Muscle of arm (tissue), 14 donors: ENCODE results near the gene TIMM21. TPM values are rescaled to one million over a fixed set of nuclear protein-coding genes. Genes with fewer than 3 reads are reported as not detected.
A peak's percentile ranks its signal among the peaks of the same experiment; 100 is the strongest.

ENCODE experiments used
- DNase-seq: peaks from one replicate; pipeline ENCODE4 v3.0.0-alpha.2; 2013
- long read RNA-seq, 11 donors: transcript quantifications; one replicate each; lab custom pipeline, GENCODE V29; 2026
- polyA plus RNA-seq, 12 donors: library from polyadenylated mRNA; unstranded; fragments of 120-200 nt; gene quantifications; one replicate each; pipeline ENCODE4 v1.2.1, GENCODE V29; 2013; ENCODE audit not compliant: insufficient read length in 12 of 12

Gene TIMM21
- polyA plus RNA-seq, result 10 to 100 TPM in 11 of 12 donors, not detected in 1; 11.7 to 53.9 (median 49.7) TPM
- long read RNA-seq, donor 1, transcript TIMM21-201 (6 exons, 3,095 nt), result major isoform, 12 of 15 reads
- long read RNA-seq, donor 1, partial matches to known transcripts, result 0 of 15 reads
- long read RNA-seq, donor 1, other reads (novel, unspliced or antisense), result 0 of 15 reads
- long read RNA-seq, donor 2, transcript TIMM21-201 (6 exons, 3,095 nt), result major isoform, 18 of 25 reads
- long read RNA-seq, donor 2, partial matches to known transcripts, result 5 of 25 reads
- long read RNA-seq, donor 2, other reads (novel, unspliced or antisense), result 0 of 25 reads
- long read RNA-seq, donor 3, transcript TIMM21-201 (6 exons, 3,095 nt), result major isoform, 7 of 11 reads
- long read RNA-seq, donor 3, partial matches to known transcripts, result 0 of 11 reads
- long read RNA-seq, donor 3, other reads (novel, unspliced or antisense), result 0 of 11 reads
- long read RNA-seq, donor 4, partial matches to known transcripts, result 0 of 5 reads
- long read RNA-seq, donor 4, other reads (novel, unspliced or antisense), result 0 of 5 reads
- long read RNA-seq, donor 5, transcript TIMM21-201 (6 exons, 3,095 nt), result major isoform, 23 of 27 reads
- long read RNA-seq, donor 5, partial matches to known transcripts, result 0 of 27 reads
- long read RNA-seq, donor 5, other reads (novel, unspliced or antisense), result 0 of 27 reads
- long read RNA-seq, donor 6, transcript TIMM21-201 (6 exons, 3,095 nt), result major isoform, 8 of 10 reads
- long read RNA-seq, donor 6, partial matches to known transcripts, result 0 of 10 reads
- long read RNA-seq, donor 6, other reads (novel, unspliced or antisense), result 0 of 10 reads
- long read RNA-seq, donor 7, partial matches to known transcripts, result 0 of 6 reads
- long read RNA-seq, donor 7, other reads (novel, unspliced or antisense), result 0 of 6 reads
- long read RNA-seq, donor 8, transcript TIMM21-201 (6 exons, 3,095 nt), result major isoform, 18 of 21 reads
- long read RNA-seq, donor 8, partial matches to known transcripts, result 0 of 21 reads
- long read RNA-seq, donor 8, other reads (novel, unspliced or antisense), result 0 of 21 reads
- long read RNA-seq, donor 9, transcript TIMM21-201 (6 exons, 3,095 nt), result major isoform, 10 of 14 reads
- long read RNA-seq, donor 9, partial matches to known transcripts, result 0 of 14 reads
- long read RNA-seq, donor 9, other reads (novel, unspliced or antisense), result 0 of 14 reads
- long read RNA-seq, donor 10, transcript TIMM21-201 (6 exons, 3,095 nt), result major isoform, 17 of 25 reads
- long read RNA-seq, donor 10, partial matches to known transcripts, result 5 of 25 reads
- long read RNA-seq, donor 10, other reads (novel, unspliced or antisense), result 0 of 25 reads
- long read RNA-seq, donor 11, transcript TIMM21-201 (6 exons, 3,095 nt), result major isoform, 12 of 16 reads
- long read RNA-seq, donor 11, partial matches to known transcripts, result 0 of 16 reads
- long read RNA-seq, donor 11, other reads (novel, unspliced or antisense), result 0 of 16 reads

DNA sequence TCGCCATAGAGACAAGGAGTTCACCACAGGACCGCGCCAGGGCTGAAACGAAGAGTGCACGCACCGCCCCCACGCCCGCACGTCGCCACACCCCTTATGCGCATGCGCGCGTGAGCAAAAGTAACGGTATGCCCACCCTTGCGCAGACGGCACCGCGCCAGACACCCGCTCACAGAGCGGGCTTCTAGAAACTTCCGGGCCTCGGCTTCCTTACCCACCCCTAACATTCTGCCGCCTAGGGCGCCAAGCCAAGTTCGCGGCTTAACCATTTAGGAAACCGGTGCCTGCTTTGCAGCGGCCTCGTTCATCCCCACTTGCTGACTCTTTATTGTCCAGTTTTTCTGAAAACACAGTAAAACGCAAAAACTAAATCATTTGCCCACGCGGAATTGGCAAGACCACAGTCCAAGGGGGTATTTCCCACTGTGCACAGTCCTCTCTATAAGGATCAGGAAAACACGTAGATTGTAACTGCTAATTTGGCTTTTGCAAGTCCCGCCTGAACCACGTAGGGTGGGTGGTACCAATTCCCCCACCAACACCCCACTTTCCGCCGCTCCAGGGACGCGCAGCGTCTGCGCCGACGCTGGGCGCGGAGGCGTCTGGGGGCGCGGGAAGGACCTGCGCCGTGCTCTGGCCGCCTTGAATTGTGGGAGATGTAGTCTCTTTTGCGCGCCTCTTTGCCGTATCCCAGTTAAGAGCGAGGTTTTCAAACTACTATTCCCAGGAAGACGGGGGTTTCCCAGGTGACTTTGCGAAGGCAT, at the start of gene TIMM21, which contains the start of gene FBXO15:
Gene TIMM21 (plus strand): TSS at position 745 of the 764 bp plus-strand sequence. CDS start 286 bp downstream, outside the sequence.
Gene FBXO15 (minus strand): TSS at position 56 of the 764 bp plus-strand sequence. CDS start 49 bp downstream, at position 7.
- DNase-seq, result peak; percentile 98

- DNase-seq, result no peak
These were observed 39.9 kb upstream of the TIMM21 start for GRCh38 chr18:74108460-74108859.

- no peak for DNase-seq
These were observed 38.2 kb upstream of the TIMM21 start for GRCh38 chr18:74110149-74110548.

DNA sequence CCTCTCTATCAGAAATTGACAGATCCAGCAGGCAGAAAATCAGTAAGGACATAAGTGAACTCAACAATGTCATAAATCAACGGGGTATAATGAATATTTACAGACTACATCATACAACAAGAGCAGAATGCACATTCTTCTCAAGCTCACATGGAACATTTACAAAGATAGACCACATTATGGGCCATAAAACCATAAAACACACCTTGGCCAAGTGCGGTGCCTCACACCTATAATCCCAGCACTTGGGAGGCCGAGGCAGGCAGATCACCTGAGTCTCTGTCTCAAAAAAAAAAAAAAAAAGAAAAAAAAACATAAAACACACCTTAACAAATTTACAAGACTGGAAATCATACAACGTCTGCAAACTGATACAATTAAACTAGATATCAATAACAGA, 37.3 kb upstream of the TIMM21 start:
- no peak for DNase-seq

DNA sequence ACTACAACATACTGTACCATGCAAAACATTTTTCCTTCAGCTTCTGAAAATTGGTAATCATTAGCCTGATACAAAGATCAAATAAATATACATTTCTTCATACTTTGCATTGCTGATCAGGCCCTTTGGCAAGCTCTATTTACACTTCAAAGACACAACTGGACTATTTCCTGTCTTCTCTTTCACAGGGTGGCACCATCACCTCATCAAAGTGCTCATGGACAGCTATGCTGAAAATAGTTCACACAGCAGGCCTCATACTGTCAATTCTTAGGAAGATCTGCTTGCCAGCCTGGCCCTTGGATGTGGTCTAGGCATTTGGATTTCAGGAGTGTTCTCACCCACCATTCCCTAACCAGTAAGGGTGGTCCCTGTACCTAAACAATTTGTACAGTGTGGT, 34.6 kb upstream of the TIMM21 start:
- no peak for DNase-seq

DNA sequence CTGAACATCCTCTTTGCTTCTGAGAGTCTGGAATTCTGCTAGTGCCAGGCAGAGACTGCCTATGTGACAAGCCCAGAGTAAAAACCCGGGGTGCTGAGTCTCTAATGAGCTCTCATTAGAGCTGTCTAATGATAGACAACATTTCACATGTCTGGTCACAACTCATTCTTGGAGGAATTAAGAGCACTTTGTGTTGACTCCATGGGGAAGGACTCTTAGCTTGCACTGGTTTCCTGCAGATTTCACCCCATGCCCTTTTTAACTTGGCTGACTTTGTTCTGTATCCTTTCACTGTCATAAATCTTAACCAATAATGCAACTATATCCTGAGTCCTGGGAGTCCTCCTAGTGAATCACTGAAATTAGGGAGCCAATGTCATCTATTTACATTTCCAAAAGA, 34.2 kb upstream of the TIMM21 start:
- no peak for DNase-seq

GRCh38 chr18:74115046-74115445, 33.3 kb upstream of the TIMM21 start:
- no peak for DNase-seq

DNA sequence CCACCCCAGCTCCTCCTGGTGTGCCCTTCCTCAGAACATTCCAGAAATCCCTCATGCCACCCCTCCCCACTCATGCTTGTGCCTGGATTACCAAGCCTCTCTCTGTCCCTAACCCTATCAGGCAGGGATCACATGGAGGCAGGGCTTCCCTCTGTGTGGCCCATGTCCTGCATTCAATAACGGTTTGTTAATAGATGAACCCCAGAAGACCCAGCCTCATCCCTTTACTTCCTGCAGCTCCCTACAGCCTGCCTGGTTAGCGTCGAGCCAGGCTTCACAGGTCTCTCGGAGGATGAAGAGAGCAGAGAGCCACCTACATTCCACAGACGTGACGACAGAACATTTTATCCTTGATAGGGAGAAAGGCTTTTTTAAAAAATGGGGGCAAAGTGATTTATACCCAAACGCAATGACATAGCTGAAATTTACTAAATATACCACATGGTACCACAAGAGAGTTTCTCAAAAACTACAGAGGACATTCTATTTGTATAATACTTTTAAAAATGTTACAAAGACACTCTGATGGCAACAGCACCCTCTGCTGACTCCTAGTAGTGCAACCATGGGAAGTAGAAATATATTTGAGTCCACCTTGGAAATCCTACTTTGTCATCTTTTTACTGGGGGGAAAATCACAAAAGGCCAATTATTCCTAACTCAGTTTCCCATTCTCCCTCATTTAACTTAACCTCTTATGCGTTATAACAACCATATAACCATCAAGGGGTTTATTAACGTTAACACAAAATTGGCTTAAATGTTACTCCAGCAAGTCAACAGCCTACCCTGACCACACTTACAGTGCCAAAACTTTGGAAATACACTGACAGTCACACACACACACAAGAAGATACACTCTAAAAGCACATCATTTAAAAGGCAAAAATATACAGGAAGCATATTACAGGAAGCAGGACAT, 31.4 kb upstream of the TIMM21 start:
- DNase-seq, result peak; percentile 4

DNA sequence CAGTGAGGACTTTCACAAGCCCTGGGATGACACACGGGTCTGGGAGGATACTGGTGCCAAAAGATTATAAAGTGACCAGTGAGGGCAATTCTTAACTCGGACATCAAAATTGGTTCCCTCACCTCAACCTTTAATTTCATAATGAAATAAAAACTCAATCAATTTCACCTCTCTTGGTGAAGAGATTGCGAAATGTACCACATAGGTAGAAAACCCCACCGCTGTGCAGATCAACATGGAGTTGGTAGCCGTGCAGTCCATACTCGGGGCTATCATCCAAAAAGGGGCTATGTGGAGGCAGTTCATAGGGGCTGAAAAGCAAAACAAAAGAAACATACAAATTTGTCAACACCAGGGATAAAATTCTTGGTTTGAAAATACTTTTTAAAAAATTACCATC, 25.1 kb upstream of the TIMM21 start:
- no peak for DNase-seq

DNA sequence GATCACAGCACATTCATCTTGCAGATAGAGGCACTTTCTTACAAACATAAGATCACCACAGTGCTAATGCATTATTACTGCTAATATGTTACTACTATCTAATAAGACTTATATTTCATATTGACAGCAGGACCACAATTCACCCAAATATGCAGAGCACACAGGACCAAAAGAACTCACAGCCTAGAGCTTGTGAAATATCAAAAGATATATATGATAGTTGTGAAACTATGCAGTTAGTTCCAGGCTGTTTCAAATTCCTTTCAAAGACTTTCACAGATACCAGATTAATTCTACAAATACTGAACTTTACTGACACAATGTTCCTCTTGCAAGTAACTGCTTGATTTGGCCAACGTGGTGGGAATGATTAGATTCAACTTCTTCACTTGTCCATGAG, 23.7 kb upstream of the TIMM21 start:
- DNase-seq, result no peak

DNA sequence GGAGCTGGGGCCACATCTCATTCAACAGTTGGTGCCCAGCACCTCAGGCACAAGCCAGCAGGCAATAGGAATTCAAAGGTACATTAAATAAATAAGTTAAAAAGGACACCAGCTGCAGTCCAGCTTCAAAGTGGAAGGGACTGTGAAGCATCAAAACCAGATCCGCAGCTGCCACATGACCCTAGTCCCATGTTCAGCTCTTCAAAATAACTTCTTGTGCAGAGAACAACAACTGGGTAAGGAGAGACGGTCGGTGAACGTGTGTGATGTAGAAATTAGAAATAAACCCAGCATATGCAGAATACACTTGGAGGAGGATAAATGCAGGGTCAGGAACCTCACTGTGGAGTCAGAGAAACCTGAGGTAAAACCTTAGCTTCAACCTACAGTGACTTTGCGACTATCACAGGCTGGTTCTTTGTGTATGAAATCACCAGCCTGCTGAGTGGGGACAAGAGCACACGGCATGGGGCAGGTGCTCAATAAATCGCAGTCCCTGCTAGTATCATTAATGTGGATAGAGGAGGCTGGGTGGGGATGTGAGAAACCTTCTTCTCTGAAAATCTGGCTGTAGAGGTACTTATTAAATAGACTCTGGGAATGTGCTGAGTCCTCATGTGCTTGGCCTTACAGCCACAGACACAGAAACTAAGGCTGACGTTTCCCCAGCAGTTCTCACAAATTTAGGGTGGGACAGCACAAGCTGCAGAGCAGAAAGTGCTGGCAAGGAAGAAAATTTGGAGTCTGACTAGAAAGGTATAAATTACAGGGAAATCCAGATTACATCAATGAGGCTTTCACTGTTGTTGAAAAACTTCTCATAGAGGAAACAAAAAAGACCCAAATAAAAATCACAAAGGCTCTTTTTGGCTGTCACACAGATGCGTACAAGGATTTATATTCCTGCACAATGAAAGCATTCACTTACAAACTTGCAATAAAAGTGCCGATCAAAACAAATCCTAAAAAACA, 21.4 kb upstream of the TIMM21 start:
- DNase-seq, result no peak

GRCh38 chr18:74128159-74128558, 20.2 kb upstream of the TIMM21 start:
- DNase-seq, result no peak

DNA sequence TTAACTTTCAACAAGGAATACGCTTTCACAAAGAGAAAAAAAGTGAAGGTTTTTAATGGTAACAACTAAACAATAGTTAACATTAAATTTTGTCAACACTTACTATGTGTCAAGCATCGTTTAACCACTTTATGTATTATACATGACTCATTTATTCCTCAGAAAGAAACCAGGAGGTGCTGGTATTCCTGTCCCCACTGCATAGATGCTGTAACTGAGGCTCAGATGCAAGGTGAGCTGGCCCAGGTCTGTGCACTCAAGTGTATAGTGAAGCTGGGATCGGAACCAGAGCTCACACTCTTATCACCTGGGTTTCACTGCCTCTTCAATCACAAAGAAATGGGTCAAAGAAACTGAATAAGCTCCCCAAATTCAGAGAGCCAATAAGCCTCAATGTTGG, 17.2 kb upstream of the TIMM21 start:
- no peak for DNase-seq

DNA sequence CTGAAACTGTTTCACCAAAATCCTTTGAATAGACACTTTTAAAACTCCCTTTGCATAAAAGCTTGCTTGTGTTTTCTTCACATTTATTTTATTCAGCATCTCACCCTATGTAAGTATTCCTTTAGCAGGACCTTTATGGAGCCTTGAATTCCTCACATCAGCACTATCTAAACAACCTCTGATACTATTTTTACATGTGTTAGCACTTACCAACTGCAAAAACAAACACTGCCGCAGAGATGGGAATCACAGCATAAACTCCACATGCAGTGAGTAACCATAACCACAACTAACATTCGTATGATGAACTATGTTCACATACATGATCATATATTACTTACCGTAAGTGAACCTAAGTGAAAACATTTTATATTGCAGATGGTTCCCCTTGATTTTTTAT, 16.1 kb upstream of the TIMM21 start:
- no peak for DNase-seq

GRCh38 chr18:74137920-74138538, 10.3 kb upstream of the TIMM21 start:
- DNase-seq, result no peak

DNA sequence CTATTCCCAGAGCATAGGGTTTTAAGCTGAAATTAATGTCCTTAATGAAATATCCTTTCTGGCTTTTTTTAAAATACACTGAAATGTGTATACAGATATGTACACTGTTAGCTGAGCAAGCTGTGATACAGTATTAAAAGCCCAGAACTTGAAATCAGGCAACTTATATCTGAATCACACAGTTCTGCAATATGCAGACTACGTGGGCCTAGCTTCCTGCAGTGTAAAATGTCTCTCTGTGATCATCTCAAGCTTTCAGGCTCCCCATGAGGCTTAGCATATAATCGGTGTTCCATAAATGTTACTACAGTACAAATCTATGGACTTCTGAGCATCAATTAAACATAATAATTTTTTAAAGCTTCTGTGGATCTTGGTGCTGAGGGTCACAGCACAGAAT, 8.9 kb upstream of the TIMM21 start:
- no peak for DNase-seq

GRCh38 chr18:74139888-74140287, 8.4 kb upstream of the TIMM21 start:
- no peak for DNase-seq

DNA sequence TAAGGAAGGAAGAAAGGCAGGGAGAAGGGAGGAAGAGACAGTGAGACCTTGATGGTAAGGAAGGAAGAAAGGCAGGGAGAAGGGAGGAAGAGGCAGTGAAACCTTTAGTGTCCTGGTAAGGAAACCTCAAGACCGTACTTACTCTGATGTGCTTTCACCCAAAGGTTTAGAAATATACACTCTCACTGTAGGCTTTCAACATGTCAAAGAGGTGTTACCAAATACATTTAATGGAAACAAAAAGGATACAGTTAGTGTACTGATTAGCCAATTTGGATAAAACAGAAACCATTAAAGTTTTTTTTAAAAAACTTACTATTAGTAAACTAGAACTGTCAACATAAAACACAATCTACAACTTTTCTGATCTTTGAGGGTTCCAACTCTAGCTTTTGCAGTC, 7.7 kb upstream of the TIMM21 start:
- DNase-seq, result no peak
